RPMI8226 (cell line): ENCODE measurements around the gene GOLGA6D.
"Not testable (repeated sequence)": the region's sequence is repeated elsewhere in the genome, so short reads cannot be mapped to it uniquely, and the experiment has no call there.

Source experiments
- DNase-seq: peaks from one replicate; pipeline ENCODE4 v3.0.0-alpha.2; 2015

GOLGA6D gene, protein sequence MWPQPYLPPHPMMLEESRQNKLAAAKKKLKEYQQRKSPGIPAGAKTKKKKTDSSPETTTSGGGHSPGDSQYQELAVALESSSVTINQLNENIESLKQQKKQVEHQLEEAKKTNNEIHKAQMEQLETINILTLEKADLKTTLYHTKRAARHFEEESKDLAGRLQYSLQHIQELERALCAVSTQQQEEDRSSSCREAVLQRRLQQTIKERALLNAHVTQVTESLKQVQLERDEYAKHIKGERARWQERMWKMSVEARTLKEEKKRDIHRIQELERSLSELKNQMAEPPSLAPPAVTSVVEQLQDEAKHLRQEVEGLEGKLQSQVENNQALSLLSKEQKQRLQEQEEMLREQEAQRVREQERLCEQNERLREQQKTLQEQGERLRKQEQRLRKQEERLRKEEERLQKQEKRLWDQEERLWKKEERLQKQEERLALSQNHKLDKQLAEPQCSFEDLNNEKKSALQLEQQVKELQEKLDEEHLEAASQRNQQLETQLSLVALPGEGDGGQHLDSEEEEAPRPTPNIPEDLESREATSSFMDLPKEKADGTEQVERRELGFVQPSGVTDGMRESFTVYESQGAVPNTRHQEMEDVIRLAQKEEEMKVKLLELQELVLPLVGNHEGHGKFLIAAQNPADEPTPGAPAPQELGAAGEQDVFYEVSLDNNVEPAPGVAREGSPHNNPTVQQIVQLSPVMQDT

DNA sequence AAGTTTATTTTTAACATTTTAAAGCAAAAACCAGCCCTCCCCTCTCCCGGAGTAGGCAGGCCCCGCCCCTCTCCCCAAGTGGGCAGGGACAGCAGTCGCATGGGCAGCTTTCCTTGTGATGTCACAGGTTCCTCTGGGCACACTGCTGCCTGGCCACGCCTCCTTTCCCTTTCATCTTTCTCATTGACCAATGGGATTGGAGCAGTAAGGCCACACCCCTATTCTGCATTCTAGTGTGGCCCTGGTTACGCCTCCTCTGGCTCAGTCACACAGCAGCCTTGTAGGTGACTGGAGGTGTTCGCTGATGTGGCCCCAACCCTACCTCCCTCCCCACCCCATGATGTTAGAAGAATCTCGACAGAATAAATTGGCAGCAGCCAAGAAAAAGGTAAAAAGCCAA is at the start of gene GOLGA6D:
TSS of gene GOLGA6D (plus strand) at position 264 of the 400 bp plus-strand sequence. CDS start at position 305, 41 bp downstream.
- not testable (repeated sequence) for DNase-seq

DNA sequence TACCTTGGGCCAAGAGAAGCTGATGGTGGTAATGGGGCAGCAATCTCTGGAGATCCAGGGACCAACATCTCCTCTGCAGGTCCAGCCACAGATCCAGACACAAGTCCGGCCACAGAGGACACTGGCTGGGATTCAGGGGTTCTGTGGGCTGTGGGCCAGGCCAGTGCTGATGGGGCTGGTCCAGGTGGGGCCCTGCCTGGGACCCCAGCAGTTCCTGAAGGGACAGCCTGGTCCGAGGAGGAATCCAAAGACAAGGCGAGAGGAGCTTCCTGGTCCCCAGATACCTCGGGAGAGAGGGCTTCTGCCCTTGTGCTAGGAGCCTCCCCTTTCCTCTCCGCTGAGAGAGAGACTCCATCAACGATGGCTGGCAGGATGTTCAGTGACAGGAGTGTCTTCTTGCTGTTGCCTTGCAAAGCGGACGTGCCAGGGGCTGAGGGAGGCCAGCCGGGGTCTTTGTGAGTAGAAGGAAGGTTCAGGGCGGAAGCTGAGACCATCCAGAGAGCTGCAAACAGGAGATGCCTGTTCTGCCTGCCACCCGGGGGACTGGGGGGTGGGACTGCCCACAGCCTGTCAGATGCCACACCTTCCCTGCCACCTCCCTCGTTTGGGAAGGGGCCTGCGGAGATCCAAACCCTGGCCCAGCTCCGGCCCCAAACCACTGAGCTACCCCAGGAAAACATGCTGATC is 49.0 kb upstream of the GOLGA6D start:
- no peak for DNase-seq

DNA sequence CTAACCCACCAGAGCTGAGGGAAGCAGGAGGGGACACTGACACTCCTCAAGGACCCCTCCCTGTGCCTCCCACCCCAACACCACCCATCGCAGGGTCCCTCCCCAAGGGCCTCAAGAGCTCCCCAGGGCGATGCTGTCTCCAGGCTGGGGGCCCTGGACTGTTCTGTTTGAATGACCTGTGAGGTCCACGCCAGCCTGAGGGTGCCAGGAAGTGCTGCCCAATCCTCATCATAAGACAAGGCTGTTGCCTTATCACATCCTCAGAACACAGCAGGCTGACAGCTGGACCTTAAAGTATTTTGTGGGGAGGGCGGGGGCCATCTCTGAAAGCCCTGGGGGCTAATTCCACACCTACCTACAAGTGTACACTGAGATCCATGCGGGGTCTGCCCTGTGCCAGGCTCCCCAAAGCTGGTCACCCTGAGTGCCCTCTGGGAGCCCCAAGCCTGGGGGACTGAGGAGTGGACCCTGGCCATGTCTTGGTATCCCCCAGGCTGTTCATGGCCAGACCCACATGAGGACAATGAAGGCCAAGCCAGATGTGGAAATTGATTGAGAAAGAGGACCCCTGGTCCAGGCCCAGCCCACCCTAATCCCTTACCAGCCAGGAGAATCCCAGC is 48.3 kb upstream of the GOLGA6D start:
- no peak for DNase-seq

DNA sequence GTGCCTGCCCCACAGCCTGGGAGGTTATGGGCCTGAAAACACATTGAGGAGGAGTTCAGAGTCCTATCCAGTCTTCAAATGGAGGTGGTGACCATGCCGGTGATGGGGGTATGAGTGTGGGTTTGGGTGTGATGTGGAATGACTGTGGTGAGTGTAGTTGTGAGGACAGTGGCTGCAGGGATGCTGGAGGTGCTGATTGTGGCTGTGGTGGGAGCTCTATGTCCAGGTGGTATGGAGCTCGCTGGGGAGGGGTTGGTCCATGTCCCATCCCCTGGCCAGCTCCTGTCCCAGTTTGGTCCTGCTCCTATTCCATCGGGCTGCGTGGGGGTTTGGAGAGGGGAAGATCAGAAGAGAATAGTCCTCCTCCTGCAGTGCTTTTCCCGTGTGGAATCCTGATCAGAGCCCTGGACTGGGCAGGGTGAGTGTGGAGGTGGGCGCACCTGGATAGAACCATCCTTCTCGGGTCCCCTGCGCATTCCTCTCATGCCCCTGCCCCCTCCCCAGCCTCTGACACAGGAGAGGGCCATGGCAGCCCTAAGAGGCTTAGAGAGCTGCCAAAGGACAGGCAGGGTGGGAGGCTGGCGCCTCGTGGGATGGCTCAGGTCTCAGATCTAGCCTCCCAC is 47.5 kb upstream of the GOLGA6D start:
- DNase-seq, result no peak

DNA sequence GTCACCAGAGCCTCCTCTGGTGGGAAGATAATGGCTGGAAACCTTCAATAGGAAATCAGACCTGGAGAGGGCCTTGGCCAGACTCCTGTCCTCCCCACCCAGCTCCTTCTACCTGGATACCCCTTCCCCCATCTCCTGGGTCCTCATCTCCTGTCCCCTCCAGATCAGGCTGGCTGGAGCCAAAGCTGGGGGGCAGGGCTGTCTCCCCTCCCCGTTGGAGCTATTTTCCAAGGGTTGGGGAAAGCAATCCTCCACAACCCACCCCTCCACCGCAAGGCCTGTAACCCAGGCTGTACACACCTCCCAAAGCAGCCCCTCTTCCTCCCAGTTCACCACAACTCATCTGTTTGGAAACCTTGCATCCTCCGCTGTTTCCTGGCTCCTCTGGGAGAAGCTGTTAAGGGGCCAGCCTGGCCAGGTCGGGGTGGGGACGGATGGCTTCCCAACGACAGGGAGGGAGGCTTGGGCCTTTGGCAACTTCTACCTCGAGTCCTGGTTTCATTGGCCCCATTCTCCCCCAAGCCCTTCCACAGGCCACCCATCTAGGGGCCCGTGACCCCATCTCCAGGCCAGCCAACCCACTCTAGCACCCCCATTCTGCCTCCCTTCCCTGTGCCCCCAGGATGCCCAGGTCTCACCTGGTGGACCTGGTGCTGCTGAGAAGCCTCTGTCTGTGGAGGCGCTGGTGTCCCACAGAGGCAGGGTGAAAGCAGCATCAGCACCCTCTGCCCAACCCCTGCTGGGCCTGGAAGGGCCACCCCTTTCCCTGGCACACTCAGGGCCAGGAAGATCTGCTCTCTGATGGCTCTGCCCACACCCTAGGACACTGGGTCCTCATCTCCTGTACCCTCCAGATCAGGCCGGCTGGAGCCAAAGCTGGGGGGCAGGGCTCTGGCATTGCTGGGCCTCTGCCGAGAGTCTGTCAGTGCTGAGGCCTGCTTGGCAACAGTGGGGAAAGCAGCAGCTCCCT is 46.6 kb upstream of the GOLGA6D start:
- peak; percentile 10 for DNase-seq

DNA sequence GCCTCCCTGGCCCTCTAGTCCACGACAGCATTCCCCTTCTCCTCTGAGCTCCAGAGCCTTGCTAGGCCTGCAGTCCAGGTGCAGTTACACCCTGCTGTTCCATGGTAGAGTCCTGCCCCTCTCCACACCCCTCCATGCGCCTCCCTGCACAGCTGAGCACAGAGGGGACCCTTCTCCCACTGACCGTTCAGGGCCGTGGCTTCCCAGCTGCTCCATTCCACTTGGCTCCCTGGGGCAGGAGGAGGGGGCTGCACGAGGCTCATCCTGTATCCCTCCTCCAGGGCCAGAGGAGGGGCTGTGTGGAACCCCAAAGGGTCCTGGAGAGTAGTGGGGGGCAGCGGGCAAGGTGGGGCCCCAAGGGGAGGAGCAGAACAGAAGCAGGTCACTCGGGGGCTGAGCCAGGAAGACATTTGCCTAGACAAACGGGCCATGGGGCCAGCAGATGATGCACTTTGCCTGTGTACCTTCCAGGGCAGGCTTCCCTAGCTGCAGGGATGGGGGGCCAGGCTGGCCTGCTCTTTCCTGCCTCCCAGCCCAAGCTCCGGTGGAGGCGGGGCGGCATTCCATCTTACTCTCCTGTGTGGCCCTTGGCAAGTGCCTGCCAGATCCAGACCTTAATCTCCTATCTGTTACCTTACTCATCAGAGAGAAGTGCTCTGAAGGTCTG is 45.2 kb upstream of the GOLGA6D start:
- no peak for DNase-seq

DNA sequence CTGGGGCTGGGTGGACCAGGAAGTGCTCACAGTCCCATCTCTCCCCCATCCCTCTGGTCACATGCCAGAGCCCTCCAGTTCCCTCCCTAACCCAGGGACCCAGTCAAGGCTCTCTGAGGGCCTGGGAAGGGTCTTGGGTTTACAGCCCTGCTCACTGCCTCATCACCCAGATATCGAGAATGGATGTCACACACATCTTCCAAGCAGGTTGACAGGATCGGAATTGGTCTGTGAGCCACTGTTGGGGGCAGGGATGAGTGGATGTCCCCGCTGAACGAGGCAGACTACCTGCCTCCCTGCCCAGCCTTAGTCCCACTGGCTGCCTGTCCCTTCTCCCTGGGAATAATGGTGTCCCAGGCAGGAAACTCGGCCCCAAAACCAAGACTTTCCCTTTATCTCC is 44.5 kb upstream of the GOLGA6D start:
- no peak for DNase-seq

DNA sequence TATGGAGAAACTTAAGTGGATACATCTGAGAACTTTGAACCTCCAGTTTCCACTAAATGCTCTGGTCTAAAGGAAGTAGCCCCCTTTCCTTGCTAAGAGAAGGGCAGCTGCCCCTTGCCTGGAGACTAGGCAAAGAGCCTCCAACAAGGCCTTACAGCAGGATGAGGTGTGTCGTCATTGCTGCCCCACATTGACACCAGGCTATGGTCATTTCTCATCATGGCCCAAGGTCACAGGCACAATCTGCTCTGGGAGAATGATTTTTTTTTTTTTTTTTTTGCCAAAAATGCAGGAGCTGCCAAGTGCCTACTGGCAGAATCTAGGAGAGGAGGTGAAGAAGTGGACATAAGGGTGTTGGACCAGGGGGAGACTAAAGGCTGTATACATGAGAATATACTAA is 36.9 kb upstream of the GOLGA6D start:
- not testable (repeated sequence) for DNase-seq

DNA sequence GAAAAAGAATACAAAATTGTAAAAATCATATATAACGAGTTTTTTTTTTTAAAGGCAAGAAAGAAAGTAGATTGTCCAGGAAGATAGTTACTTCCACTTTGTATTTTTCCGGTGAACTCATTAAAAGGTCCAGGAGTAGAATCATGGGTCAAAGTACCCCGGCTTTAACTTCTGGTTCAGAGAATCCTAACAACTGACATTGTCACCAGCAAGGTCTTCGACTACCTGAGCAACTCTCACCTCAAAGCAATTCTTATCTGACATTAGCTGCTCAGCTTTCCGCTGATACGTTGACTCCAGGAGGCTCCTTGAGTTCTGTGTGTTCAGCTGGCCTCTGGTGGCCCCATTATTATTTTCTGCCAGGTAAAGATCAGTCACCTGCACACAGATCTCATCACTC is 33.6 kb upstream of the GOLGA6D start:
- DNase-seq, result not testable (repeated sequence)

DNA sequence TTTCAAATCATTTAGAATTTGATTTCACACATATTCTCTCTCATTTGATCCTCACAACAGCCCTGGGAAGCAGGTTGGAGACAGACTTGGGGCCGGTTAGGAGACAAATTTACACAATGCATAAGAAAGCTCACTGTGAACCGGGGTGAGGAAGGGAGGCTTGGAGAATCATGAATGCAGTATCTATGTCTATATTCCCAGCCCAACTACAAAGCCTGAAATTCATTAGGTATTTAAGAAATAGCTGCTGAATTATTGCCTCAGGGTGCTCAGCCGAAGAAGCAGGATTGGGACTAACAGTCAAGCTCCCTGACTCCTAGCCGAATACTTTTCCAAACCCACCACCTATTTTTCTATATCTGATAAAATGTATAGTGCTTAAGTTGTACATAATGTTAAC is 32.9 kb upstream of the GOLGA6D start:
- DNase-seq, result no peak

DNA sequence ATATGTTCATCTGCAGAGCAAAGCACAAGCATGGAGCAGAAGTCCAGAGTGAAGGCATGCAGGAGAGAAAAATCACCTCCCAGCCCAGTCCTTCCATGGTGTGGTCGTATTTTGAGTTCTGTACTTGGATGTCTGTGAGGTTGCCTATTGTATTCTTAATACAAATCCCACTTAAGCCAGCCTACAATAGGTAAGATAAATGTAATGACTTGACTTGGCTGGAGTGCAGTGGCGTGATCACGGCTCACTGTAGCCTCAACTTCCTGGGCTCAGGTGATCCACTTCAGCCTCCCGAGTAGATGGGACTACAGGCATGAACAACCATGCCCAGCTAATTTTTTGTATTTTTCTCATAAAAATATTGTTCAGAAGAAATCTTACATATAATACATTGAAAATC is 31.3 kb upstream of the GOLGA6D start:
- not testable (repeated sequence) for DNase-seq

DNA sequence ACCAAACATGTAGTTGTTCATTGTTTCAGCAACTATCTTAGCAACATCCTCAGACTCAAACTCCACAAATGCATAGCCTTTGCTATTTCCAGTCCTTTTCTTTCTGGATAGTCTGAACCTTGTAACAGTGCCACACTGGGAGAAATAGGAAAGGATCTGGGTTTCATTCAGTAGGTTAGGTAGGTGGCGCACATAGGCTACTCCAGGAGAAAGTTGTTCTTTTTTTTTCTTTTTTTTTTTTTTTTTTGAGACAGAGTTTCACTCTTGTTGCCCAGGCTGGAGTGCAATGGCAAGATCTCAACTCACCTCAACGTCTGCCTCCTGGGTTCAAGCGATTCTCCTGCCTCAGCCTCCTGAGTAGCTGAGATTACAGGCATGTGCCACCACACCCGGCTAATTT is 30.4 kb upstream of the GOLGA6D start:
- peak; percentile 20 for DNase-seq

DNA sequence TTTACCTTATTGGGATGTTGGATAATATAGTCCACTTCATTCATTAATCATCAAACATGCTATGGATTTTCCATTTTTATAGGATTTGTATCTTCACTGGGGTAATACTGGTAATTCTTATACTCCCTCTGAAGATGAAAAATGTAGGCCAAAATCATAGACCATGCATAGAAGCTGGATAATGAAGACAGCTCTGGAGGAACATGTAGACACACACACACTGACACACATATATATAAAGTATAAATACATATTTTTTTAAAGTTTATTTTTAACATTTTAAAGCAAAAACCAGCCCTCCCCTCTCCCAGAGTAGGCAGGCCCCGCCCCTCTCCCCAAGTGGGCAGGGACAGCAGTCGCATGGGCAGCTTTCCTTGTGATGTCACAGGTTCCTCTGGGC is 24.6 kb upstream of the GOLGA6D start, which contains the start of gene GOLGA6C:
TSS of gene GOLGA6C (plus strand) at position 301 of the 400 bp plus-strand sequence. CDS start 265 bp downstream, outside the sequence.
- DNase-seq, result not testable (repeated sequence)

DNA sequence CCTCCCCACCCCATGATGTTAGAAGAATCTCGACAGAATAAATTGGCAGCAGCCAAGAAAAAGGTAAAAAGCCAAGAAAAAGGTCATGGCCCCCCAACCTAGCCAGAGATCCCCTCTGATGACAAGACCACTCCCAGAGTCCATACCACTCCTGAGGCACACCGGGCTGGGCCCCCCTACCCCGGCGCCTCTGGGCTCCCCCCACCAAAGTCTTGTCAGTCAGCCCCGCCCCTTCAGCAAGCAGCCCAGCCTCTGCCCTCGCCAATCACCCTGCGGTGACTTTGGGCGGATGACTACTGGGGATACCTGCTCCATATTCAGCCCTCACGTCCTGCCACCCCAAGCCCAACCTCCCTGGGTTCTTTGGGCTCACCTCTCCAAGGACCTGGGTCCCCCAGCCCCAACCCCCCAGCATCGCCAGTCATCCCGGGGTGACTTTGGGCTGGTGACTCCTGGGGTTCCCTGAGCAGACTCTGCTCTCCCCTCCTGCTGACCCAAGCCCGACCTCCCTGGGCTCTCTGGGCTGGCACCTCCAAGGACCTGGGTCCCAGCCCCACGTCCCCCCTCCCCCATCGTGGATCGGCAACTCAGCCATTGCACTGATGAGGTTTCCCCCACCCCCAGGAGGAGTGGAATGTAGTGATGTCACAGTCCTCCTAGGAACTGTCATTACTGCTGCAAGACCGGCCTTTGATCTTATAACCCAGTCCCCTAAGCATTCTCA is 23.9 kb upstream of the GOLGA6D start:
- DNase-seq, result not testable (repeated sequence)

DNA sequence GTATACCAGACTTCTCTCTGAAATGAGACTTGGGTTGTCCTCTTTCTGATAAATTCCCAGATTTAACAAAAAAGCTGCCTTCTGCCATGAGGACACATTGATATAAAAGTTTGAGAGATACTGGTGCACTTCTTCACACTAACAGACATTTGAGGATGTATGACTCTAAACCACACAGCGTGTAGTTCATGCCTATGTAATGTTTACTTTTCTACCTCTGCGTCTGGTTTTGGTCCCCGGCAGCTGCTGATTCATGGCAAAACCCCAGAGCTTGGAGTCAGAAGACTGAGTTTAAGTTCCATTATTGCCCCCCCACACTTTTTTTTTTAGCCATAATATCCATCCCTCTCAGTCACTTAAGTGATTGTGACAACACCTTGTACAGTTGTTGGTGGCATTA is 22.8 kb upstream of the GOLGA6D start:
- DNase-seq, result not testable (repeated sequence)

DNA sequence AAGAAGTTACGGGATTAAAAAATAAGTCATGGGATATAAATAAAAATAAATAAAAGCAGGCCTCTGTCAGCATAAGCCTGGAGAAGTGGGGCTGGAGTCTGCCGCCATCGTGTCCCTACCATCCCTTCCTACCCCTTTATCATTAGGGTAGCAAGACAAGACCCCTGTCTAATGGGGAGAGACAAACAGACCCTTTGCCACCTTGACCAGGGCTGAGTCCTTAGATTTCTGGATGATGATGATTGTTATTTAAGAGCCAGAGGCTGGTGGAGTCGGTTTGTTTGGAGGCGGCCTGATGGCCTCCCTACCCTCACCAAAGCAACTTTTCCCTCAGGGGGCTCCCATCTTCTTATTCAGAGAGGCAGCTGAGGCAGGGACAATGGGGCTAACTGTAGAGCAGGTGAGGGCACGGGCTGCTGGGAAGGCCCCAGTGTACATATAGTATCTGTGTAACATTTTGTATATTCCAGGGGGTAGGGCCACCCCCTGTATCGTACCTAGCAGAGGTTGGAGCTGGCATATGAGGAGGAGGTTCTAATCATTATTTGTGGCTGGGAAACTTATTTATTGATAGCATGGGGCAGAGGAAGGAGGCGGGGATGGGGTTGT is 8.8 kb upstream of the GOLGA6D start:
- DNase-seq, result not testable (repeated sequence)

DNA sequence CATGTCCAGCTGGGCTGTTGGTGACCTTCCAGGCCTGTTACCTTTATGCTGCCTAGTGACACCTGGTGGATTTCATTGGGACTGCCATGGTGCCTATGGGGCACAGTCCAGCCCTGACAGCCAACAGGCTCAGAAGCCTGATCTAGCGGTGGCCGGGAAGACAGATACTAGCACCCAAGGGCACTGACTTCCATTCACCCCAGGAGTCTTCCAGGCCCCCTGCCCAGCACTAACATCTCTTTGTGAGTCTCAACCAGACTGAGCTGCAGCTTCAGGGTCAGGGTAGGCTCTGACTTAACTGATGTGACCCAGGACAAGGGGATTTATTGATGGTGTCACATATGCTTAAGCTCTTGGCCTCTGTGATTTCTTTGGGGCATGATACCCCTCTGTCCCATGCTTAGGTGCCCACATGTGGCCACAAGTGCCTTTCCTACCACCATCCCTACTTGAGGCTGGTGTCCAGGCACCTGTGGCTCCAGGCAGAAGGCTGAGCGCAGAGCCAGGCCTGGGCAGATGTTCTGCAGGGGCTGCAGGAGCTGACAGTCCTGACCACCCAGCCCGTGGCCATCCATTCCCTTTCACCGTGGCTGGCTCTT is 8.0 kb upstream of the GOLGA6D start:
- peak; percentile 66 for DNase-seq

DNA sequence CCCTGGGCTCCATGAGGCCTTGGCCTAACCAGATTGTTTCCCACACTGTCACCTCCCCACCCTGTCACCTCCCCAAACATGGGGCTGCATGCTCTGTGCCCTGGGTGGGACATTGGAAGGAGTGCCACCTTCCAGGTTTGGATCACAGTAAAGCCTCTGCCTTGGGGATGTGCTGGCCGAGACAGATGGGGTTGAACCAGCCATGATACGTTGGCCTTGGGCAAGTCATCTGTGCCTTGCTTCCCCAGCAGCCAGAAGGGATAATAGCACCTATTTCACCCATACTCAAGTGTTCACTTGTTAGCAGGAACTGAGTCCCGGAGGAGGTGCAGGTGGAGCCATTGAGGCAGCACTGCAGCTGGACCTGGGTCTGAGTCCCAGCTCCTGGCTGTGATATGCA is 7.0 kb upstream of the GOLGA6D start:
- peak; percentile 2 for DNase-seq

DNA sequence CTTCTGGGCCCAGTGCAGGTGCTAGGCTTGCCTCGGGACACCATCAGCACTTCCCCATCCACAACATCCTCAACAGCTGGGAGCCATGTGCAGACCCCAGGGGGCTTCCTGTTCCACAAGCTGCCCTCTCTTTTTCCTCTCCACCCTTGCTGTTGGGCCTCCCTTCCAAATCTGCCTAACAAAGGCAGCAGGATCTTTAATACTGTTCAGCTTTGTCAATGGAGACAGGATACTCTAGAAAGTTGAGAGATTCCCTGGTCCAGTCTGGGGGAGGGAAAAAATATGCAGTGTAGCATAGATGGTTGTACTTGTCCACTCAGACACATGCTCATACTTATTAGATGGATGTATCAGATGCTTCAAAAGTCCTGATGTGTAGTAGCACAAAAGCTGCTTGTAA is 4.1 kb upstream of the GOLGA6D start:
- not testable (repeated sequence) for DNase-seq
